HEK293 (cell line): ENCODE results near the gene TCF7.

ENCODE experiments used
- CTCF ChIA-PET: fragments of 350-600 bp; formaldehyde crosslinking; extraction: SDS; loops from one replicate; lab custom pipeline; 2021; ENCODE audit warnings: antibody characterized with exemption; lab: Yijun Ruan, JAX
- POLR2A ChIA-PET: fragments of 300-600 bp; formaldehyde crosslinking; extraction: SDS; loops from one replicate; lab custom pipeline; 2020; ENCODE audit warnings: antibody characterized with exemption, inconsistent platforms; lab: Yijun Ruan, JAX
- H3K27ac ChIP-seq: fragments of 200-500 bp; sonication (Bioruptor generic); 2 replicates; pipeline ENCODE4 v1.5.1; 2014; ENCODE audit warnings: low read depth, low read length, control low read depth, inconsistent platforms; ENCODE audit errors: extremely low read depth
- H3K36me3 ChIP-seq, 2 experiments: fragments of 200-500 bp in 1 of 2; sonication (Bioruptor generic) in 1 of 2; 1 replicate in 1 of 2; 2 replicates in 1 of 2; pipeline ENCODE4 v1.5.1; 2014 to 2017; ENCODE audit warnings: inconsistent platforms in 2 of 2, low read length in 2 of 2; ENCODE audit not compliant: control insufficient read depth in 2 of 2, insufficient read depth in 1 of 2
- H3K4me1 ChIP-seq: fragments of 200-500 bp; sonication (Bioruptor generic); 2 replicates; pipeline ENCODE4 v1.5.1; 2014; ENCODE audit warnings: mild to moderate bottlenecking, low read length, inconsistent platforms; ENCODE audit not compliant: control insufficient read depth, insufficient read depth
- H3K4me3 ChIP-seq: 2 replicates; pipeline ENCODE4 v1.5.1; 2011; ENCODE audit warnings: low read depth, mild to moderate bottlenecking, control low read depth, low read length, moderate library complexity
- H3K9me3 ChIP-seq: fragments of 200-500 bp; sonication (Bioruptor generic); 2 replicates; pipeline ENCODE4 v1.5.1; 2014; ENCODE audit warnings: low read depth, low read length, inconsistent platforms; ENCODE audit not compliant: control insufficient read depth, insufficient read depth
- GLIS2 ChIP-seq: fragments of 450-650 bp; formaldehyde crosslinking; IDR thresholded peaks from 2 replicates; pipeline ENCODE4 v1.5.1; 2016; ENCODE audit warnings: missing biosample characterization, missing genetic modification characterization
- HOXC10 ChIP-seq: sonication (generic); formaldehyde crosslinking; IDR thresholded peaks from 2 replicates; pipeline ENCODE4 v1.8.1; 2023; ENCODE audit warnings: mild to moderate bottlenecking, missing genetic modification reagents
- HOXD13 ChIP-seq: sonication (generic); formaldehyde crosslinking; IDR thresholded peaks from 2 replicates; pipeline ENCODE4 v1.8.0; 2022; ENCODE audit warnings: missing genetic modification reagents, borderline replicate concordance
- KLF17 ChIP-seq: fragments of 450-650 bp; formaldehyde crosslinking; IDR thresholded peaks from 2 replicates; pipeline ENCODE4 v1.5.1; 2016; ENCODE audit warnings: missing biosample characterization, missing genetic modification characterization
- ZBTB11 ChIP-seq: fragments of 450-650 bp; formaldehyde crosslinking; conservative IDR thresholded peaks from 2 replicates; pipeline ENCODE4 v1.5.1; 2016; ENCODE audit warnings: low read depth, missing biosample characterization, missing genetic modification characterization
- ZFHX2 ChIP-seq: fragments of 450-650 bp; formaldehyde crosslinking; conservative IDR thresholded peaks from 2 replicates; pipeline ENCODE4 v1.5.1; 2016; ENCODE audit warnings: missing biosample characterization, missing genetic modification characterization
- ZNF114 ChIP-seq: fragments of 450-650 bp; formaldehyde crosslinking; IDR thresholded peaks from 2 replicates; pipeline ENCODE4 v1.5.0; 2017; ENCODE audit warnings: missing biosample characterization, missing genetic modification characterization
- ZNF184 ChIP-seq: fragments of 450-650 bp; IDR thresholded peaks from 2 replicates; pipeline ENCODE4 v1.5.1; 2018; ENCODE audit warnings: missing biosample characterization, mild to moderate bottlenecking, missing genetic modification characterization
- ZNF302 ChIP-seq: fragments of 450-650 bp; formaldehyde crosslinking; IDR thresholded peaks from 2 replicates; pipeline ENCODE4 v1.5.1; 2016; ENCODE audit warnings: missing biosample characterization, missing genetic modification characterization, low read depth
- ZNF350 ChIP-seq: fragments of 450-650 bp; formaldehyde crosslinking; IDR thresholded peaks from 2 replicates; pipeline ENCODE4 v1.5.0; 2017; ENCODE audit warnings: missing biosample characterization, mild to moderate bottlenecking, missing genetic modification characterization
- ZNF544 ChIP-seq: fragments of 450-650 bp; formaldehyde crosslinking; IDR thresholded peaks from 2 replicates; pipeline ENCODE4 v1.5.0; 2017; ENCODE audit warnings: missing biosample characterization, missing genetic modification characterization
- ZNF561 ChIP-seq: fragments of 450-650 bp; IDR thresholded peaks from 2 replicates; pipeline ENCODE4 v1.5.1; 2018; ENCODE audit warnings: missing biosample characterization, missing genetic modification characterization, borderline replicate concordance
- ZNF580 ChIP-seq: fragments of 450-650 bp; formaldehyde crosslinking; IDR thresholded peaks from 2 replicates; pipeline ENCODE4 v1.5.1; 2016; ENCODE audit warnings: missing biosample characterization, missing genetic modification characterization
- ZNF777 ChIP-seq: fragments of 450-650 bp; formaldehyde crosslinking; IDR thresholded peaks from 2 replicates; pipeline ENCODE4 v1.5.1; 2017; ENCODE audit warnings: missing biosample characterization, missing genetic modification characterization, borderline replicate concordance
- ZNF792 ChIP-seq: fragments of 450-650 bp; formaldehyde crosslinking; IDR thresholded peaks from 2 replicates; pipeline ENCODE4 v1.5.1; 2016; ENCODE audit warnings: missing biosample characterization, missing genetic modification characterization
- TF ChIP-seq, protein P1 (sequence below): fragments of 450-650 bp; formaldehyde crosslinking; IDR thresholded peaks from 2 replicates; pipeline ENCODE4 v1.5.1; 2016; ENCODE audit warnings: missing biosample characterization, missing genetic modification characterization

The TCF7 gene

GRCh38 chr5:134131165-134131564 lies 16.7 kb downstream of the TCF7 start (continued):
- TF ChIP-seq ZNF114 (tag by site-specific recombination) (no peak), ZNF184 (tag by site-specific recombination) (no peak), HOXD13 (CRISPR knock-in tag) (no peak), ZFHX2 (no peak), ZNF561 (tag by site-specific recombination) (no peak), ZNF777 (no peak), GLIS2 (tag by site-specific recombination) (no peak), HOXC10 (no peak)

- peaks cover 0 to 89% of the 10 kb centered on the region in 2 experiments; a peak in 1 of 3 replicates for H3K36me3 ChIP-seq
- ChIA-PET POLR2A (no interaction called here), CTCF (interaction anchor here (0.6 to 1.1 kb wide), 5 partner anchors 12 to 92 kb away, joined by 3 to 7 read pairs (median 4); no protein-coding TSS in a partner anchor)
- H3K4me1 ChIP-seq, result no peaks in the 10 kb centered on the region
- H3K4me3 ChIP-seq, result no peak overlapping the region
- no peak for TF ChIP-seq ZNF792 (tag by site-specific recombination)
- no peak for TF ChIP-seq ZBTB11
- TF ChIP-seq ZNF544 (tag by site-specific recombination), result no peak
- no peak for TF ChIP-seq ZNF350 (tag by site-specific recombination)
- TF ChIP-seq ZNF302, result no peak
- no peak for TF ChIP-seq ZNF561 (tag by site-specific recombination)
- no peak for TF ChIP-seq ZNF580 (tag by site-specific recombination)
- TF ChIP-seq ZNF777, result no peak
- no peak for TF ChIP-seq KLF17 (tag by site-specific recombination)
- TF ChIP-seq, protein P1, sequence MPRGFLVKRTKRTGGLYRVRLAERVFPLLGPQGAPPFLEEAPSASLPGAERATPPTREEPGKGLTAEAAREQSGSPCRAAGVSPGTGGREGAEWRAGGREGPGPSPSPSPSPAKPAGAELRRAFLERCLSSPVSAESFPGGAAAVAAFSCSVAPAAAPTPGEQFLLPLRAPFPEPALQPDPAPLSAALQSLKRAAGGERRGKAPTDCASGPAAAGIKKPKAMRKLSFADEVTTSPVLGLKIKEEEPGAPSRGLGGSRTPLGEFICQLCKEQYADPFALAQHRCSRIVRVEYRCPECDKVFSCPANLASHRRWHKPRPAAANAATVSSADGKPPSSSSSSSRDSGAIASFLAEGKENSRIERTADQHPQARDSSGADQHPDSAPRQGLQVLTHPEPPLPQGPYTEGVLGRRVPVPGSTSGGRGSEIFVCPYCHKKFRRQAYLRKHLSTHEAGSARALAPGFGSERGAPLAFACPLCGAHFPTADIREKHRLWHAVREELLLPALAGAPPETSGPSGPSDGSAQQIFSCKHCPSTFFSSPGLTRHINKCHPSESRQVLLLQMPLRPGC, result no peak
- TF ChIP-seq, all 188 proteins: peak for 0
- Histone ChIP-seq H3K27ac (no peak overlapping the region), H3K9me3 (no peaks in the 10 kb centered on the region)
Observed at GRCh38 chr5:134131578-134132350, 17.3 kb downstream of the TCF7 start.
